Measurements from ENCODE around the gene SH3RF3.

GRCh38 chr2:109242654-109243331 is 113.8 kb downstream of the SH3RF3 start:
- TF ChIP-seq SUZ12 (IDR thresholded peaks at IDR 0.05; ENCODE audit: extremely low read depth, insufficient read depth, insufficient read length) (no peak), ZNF274 (IDR thresholded peaks at IDR 0.05; ENCODE audit: low read depth, low read length) (no peak)

All from NT2/D1 (cell line).